ENCODE measurements around the gene ARHGAP18. TPM values are rescaled to one million over a fixed set of nuclear protein-coding genes. Genes with fewer than 3 reads are reported as not detected.

ARHGAP18 gene
- total and polyA plus RNA-seq, 2 of the 13 experiments (the other 11 are each of a cell fraction or from before 2014, with no cell fraction given) = 58.2 to 115 TPM

- no peak for TF ChIP-seq BRF2 (CRISPR knock-in tag; IDR thresholded peaks at IDR 0.05)
- no peak for TF ChIP-seq KLF11 (CRISPR knock-in tag; IDR thresholded peaks at IDR 0.05)
- no peak for TF ChIP-seq ZBTB34 (CRISPR knock-in tag; IDR thresholded peaks at IDR 0.05)
- TF ChIP-seq TAF15 (IDR thresholded peaks at IDR 0.05; ENCODE audit: low read depth, low read length, poor library complexity, severe bottlenecking) = no peak
- no peak for TF ChIP-seq GATAD1 (CRISPR knock-in tag; IDR thresholded peaks at IDR 0.05)
- no peak for TF ChIP-seq ZNF644 (CRISPR knock-in tag; IDR thresholded peaks at IDR 0.05; ENCODE audit: low read depth)
- no peak for TF ChIP-seq GABPA (IDR thresholded peaks at IDR 0.05; ENCODE audit: low read depth, low read length)
- TF ChIP-seq GABPA (CRISPR knock-in tag; IDR thresholded peaks at IDR 0.05; ENCODE audit: low read depth) = no peak
- no peak for TF ChIP-seq RAD21 (CRISPR knock-in tag; IDR thresholded peaks at IDR 0.05)
- no peak for TF ChIP-seq AHDC1 (CRISPR knock-in tag; IDR thresholded peaks at IDR 0.05; ENCODE audit: borderline replicate concordance)
- no peak for TF ChIP-seq PRDM10 (CRISPR knock-in tag; IDR thresholded peaks at IDR 0.05; ENCODE audit: low read depth)
- TF ChIP-seq MTF2 (CRISPR knock-in tag; IDR thresholded peaks at IDR 0.05; ENCODE audit: borderline replicate concordance) = no peak
- TF ChIP-seq SOX13 (IDR thresholded peaks at IDR 0.05) = no peak
- peak in 1 of 2 experiments; percentile 38; a peak in 1 of 4 replicates for TF ChIP-seq SOX13 (CRISPR knock-in tag; conservative IDR thresholded peaks at IDR 0.05 in 1 of 2, IDR thresholded peaks at IDR 0.05 in 1 of 2)
These were observed 64.0 kb downstream of the ARHGAP18 start (continued) for GRCh38 chr6:129645830-129646579.
